Activated T-cell treated with anti-CD3 and anti-CD28 coated beads, Interleukin-2, amount 50 U/mL, for 1 hour (primary cell): ENCODE data around the gene MAPRE2.
"Not testable (repeated sequence)": the region's sequence is repeated elsewhere in the genome, so short reads cannot be mapped to it uniquely, and the experiment has no call there.

Experiments
- DNase-seq: peaks from one replicate; pipeline ENCODE4 v3.0.0-alpha.2; 2020

Gene MAPRE2

DNA sequence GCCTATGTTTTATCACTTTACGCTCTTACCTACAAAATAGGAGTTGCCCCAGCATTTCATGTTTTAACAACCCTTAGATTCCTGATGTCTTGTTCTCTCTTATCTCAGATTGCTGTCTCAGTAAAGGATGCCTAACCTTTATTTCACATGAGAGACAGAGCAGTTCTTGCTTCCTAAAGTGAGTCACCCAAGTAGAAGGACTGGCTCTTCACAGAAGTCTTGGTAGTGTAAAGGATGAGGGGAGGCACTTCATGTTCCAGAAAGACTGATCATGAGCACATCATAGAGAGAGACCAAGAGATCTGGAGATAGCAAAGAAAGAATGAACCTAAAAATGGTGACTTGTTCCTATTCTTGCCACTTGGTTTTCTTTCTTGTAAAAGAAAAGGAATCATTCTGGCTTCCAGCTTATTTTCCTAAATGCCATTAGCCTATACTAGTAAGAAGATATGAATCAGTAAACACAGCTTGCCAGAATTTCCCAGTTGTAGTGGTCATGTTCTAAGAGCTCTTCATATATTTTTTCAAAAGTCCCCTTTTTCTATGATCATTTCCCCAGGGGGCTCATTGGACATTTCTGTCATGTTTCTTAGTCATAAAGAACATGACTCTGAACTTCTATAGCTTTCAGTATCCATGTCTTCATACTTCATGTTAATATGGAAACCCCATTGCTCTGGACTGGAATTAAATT is 54.9 kb downstream of the MAPRE2 start:
- no peak for DNase-seq

DNA sequence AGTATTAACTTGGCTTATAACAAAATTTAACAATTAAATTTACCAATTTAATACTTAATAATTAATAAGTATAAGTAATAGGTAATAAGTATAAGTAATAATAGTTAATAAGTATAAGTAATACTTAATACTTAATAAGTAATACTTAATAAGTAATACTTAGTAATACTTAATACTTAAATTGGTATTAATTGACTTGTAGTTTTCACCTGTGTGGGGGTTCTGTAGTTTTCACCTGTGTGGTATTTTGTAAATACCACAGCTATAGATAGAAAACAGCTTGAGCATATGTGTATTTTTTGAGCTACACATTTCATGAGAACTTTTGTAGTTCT is 55.4 kb downstream of the MAPRE2 start:
- no peak for DNase-seq

DNA sequence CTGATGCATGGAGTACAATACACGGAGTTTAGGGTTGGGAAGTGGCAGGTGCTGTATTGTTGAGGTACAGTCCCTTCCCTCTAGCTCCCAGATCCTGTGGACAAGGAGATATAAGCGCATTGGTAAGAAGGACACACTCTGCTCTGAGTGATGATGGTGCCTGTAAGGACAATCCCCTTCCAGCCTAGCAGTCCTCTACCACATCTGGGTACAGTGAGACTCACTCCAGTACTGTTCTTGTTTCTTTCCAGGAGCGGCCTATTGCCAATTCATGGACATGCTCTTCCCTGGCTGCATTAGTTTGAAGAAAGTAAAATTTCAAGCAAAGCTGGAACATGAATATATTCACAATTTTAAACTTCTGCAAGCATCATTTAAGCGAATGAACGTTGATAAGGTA is 56.0 kb downstream of the MAPRE2 start:
- DNase-seq, result no peak

DNA sequence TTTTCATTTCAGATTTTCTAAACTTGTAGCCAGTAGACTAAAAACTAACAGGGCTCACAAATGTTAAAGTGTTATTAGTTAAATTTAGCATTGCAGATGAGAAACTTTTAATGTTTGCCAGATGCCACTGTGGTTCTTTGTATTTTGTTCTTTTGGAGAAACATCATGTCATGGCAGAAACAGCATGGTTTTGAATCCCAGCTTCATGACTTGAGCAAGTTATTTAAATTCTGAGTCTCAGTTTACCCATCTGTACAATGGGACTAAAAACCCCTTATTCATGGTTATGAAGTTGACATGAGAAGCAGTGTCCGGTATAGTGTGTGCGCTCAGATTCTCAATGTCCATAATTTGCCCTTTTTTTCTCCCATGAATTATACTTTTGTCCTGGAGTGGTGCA is 56.5 kb downstream of the MAPRE2 start:
- no peak for DNase-seq

DNA sequence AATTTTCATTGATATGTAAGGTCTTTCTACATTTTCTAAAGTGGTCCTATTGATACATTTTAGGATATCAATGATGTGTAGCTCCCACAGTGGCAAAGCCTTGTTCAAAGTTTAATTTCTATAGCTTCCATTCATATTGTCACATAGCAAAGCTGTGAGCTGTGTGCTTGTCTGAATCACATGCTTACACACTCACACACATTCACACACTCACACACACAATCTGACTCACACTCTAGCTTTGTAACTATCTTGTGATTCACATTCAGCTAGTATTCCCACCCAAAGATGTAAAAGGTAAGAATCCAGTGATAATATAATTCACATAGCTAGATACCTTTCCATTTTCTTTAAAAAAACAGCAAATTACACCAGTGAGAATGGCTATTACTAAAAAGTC is 58.7 kb downstream of the MAPRE2 start:
- DNase-seq, result no peak

DNA sequence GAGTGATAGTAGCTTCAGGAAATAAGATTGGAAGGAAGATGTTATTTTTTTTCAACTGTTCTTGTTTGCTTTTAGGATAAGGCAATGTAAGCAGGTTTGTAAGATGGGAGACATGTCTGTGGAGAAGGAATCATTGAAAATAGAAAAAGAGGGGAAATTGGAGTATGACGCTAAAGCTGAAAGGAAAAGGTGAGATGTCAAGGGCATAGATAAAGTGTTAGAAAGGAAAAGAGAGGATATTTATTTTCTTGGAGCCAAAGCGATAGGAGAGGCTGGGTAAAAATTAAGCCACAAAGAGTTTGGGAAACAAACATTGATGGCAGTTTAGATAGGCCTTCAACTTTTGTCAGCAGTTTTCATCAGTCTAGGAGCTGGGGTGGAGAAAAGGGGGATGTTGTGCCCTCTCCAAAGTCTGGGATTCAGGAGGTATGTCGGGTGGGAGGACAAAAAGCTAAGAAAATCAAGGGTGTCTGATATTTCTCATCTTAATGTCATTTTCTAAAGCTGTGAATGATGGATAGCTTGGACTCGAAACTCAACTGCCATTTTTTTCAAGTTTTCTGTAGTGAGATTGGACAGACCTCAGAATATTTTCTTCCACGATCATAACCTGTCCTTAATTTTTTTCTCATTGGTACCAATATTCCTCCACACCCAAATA is 63.3 kb downstream of the MAPRE2 start:
- DNase-seq, result no peak

DNA sequence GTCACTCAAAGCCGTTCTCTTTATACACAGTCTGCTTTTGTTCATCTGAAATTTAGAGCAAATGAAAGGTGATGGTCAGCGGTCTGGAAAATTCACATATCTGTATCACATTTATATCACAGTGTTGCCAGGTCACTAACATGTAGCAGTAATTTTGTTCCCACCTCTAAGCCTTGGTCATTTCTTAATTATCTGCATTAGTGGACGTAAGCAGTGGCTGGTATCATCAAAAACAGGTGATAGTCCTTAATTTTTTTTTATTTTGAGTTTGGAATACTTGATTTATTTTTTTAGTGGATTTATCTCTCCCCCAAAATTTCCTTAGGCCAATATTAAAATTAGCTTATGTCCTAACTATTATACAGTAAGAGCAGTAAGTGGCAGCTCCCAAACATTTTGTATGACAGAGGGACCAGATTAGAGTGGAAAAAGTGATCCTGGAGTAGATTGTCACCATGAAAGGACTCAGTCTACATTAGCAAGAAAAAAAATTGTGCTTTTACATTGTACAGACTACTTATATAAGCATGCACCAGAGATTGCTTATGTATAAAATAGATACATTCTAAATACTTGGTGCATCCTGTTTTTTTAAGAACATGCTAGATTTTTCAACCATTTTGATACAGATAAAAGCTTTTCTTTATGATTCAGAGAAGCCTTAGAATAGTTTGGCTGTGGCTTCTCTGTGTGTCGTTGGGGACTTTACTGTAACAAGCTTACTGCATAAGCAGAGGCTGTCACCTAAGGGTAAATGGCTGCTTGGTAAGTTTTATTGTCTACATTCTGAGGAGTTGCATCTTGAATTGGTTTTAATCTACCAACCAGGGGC is 65.0 kb downstream of the MAPRE2 start:
- DNase-seq, result no peak

DNA sequence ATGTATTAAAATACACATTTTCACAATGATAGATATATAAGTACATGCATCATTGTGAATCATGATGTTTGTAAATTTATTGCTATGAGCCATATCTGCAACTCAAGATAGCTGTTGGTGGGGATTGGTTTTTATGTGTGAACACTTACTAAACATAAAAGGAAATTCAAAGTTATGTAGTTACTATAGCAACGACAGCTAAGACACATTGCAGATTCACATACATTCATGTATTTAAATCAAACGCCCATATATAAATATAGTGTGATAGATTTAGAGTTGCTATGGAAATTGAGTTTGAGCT is 65.6 kb downstream of the MAPRE2 start:
- DNase-seq, result no peak

DNA sequence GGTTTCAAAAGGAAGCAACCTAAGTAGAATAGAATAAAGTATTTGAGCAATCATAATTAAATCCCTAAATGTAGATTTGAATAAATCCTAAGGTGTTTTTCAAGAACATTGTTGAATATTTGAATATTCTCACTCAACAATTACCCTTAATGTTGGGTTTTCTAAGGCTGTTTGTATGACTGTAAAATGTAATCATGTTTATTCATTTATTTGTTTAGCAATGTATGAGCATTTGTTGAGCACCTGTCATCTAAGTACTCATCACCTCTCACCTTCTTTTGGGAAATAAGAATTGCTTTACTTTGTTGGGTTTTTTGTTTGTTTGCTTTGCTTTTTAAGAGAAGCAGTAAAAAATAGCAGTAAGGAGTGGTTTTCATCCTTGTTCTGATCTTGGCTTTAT is 66.0 kb downstream of the MAPRE2 start:
- DNase-seq, result no peak

DNA sequence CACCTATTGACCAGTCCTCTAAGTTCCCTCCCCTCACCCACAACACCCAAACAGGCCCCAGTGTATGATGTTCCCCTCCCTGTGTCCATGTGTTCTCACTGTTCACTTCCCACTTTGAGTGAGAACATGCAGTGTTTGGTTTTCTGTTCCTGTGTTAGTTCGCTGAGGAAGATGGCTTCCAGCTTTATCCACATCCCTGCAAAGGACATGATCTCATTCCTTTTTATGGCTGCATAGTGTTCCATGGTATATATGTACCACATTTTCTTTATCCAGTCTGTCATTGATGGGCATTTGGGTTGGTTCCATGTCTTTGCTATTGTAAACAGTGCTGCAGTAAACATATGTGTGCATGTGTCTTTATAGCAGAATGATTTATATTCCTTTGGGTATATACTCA is 66.9 kb downstream of the MAPRE2 start:
- DNase-seq, result not testable (repeated sequence)

DNA sequence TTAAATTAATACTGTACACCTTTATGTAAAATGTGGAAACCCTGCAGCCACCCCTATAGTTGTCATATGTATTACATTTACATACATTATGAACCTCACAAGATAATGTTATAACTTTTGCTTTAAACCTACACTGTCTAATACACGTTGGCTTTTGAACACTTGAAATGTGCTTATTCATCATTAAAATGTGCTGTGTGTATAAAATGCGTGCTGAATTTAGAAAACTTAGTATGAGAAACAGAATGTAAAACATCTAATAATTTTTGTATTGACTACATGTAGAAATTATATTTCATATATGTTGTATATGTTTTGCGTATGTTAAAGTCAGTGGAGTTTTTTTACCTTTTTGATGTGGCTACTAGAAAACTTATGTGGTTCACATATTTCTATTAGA is 68.8 kb downstream of the MAPRE2 start:
- DNase-seq, result no peak

DNA sequence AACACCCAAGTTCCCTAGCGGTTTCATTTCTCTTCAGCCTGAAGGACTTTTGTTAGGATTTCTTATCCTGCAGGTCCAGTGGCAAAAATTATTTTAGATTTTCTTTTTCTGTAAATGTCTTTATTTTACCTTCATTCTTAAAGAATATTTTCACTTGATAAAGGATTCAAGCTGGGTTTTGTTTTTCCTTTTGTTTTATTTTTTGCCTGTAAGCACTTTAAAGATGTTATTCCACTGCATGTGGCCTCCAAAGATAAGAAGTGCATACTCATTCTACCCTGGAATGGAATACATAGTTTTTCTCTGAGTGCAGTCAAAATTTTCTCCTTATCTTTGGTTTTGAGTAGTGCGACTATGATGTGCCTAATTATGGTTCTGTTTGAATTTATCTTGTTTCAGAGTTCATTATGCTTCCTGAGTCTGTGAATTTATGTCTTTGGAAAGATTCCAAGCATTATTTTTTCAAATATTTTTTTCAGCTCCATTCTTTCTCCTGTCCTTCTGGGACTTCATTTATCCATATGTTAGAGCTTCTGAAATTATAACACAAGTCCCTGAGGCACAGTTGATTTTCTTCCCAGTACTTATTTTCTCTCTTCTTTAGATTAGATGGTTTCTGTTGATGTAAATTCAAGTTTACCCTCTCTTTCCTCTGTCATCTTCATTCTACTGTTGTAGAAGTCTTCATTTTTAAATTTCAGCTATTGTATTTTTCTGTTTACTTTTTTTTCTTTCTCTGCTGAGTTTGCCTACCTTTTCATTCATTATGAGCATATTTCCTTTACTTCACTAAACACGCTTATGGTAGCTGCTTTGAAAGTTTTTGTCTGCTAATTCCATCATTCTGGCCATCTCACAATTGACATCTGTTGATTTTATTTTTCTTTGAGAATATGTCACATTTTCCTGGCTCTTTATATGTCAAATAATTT is 69.6 kb downstream of the MAPRE2 start:
- DNase-seq, result no peak

DNA sequence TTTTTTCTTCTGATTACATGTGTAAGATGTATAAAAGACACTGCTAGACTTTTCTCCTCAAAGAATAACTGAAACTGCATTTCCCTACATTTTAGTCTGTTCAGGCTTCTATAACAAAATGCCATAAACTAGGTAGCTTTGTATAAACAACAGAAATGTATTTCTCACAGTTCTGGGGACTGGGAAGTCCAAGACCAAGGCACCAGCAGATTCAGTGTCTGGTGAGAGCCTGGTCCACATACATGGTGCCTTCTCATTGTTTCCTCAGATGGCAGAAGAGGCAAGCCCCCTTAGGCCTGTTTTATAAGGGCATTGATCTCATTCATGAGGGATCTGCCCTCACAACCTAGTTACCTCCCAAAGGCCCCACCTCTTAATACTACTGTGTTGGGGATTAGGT is 71.5 kb downstream of the MAPRE2 start:
- DNase-seq, result no peak

DNA sequence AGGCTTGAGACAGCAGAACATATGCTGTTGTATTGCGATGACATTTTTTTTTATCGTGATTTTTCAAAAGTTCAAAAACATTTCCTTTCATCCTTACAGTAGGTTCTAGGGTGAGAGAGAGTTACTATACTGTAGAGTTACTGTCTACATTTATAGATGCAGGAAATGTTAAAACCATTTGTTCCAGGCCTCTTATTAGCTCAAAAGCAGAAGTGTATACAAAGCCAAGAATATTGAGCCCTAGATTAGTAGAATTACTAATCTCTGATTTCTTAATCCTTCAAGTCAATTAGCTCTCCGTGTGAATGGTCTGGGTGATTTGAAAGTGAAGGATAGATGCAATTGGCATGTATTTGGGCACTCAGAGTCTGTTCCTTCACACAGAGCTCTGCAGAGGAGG is 73.1 kb downstream of the MAPRE2 start:
- DNase-seq, result no peak

DNA sequence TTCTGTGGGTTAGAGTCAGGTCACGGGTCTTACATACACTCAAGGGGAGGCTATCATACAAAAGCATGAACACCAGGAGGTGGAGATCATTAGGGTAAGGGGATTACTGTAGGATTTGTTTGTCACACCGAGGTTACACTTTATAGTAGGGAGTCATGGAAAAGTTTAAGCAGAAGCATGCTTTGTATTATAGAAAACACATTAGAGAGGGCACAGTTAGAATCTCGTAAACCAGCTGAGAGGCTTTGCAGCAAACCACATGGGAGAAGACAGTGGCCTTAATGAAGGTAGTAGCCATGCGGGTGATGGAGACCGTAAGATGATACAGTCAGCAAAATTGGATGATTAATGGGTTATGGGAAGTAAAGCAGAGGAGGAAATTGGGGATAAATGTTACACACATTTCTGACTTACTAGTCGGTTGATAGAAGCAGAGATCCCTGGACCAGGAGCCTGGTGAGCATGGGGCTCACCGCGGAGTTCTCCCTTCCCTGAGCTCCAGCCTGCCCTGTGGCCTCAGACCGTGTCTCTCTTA is 75.6 kb downstream of the MAPRE2 start:
- DNase-seq, result no peak

DNA sequence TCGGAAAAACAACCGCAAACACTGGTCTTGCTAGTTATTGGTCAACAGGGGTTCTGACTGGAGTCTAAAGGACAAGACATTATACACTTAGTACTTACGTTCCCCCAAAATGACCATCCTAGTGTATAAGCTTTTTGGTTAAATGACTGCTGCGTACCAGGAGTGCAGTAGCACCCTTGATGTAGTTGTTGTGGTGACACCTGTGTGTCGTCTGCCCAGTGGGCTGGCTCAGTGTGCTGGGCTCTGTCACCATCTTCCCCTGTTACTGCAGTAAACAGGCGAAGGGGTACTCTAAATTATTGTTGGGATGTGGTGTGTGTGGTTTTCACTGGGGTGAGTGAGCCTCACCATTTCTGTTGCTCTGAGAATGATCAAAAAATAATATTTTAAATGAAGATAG is 76.2 kb downstream of the MAPRE2 start:
- no peak for DNase-seq

DNA sequence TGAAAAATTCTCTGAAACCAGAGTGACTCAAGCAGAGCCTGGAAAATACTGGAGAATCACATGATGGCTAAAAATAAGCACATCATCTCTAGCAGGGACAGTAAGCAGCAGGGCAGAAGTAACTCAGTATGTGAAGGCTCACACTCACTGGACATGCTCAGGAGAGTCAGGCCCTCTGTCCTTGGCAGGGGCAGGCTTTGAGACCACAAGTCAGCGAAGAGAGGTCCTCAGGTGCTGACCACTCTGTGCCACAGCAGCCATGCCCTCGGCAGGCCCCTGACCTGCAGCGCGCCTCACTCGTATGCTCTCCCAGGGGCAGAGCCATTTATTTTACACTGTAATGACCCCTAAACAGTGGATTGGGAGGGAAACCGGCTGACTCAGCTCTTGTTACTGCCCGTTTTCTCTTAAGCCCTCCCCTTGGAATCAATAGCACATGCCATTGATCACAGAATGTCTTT is 76.8 kb downstream of the MAPRE2 start:
- DNase-seq, result no peak

DNA sequence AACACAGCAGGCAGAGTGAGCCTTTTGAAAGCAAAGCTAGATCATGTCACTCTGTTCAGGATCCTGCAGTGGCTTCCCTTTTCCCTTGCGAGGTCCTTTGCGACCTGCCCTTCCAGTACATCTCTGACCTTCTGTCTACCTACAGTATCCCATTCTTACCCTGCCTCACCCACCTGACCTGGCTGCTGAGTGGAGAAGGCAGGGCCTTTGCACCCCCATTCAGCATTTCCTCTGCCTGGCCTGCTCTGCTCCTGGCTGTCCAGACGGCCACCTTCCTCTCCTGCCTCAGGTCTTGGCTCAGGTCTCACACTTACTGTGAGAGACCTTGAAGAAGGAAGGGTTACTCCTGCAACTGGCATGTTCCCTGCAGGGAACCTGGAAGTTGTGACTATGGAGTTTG is 77.4 kb downstream of the MAPRE2 start:
- DNase-seq, result no peak

DNA sequence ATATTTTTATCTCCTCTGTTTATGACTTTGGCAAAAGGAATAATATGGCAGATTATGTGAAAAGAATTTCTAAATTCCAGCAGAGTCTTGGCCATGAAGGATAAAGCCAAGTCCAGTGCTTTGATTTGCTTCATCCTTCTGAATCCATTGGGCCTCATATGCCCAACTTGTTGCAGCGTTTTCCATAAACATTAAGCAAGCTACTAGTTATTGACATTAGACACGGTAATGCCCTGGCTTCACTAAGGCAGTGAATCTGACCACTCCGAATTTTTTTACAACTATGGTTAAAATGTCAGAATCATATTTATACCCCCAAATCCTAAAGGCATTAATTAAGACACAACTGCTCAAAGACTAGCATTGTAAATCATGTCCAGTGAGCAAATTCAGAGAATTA is 79.8 kb downstream of the MAPRE2 start:
- no peak for DNase-seq

DNA sequence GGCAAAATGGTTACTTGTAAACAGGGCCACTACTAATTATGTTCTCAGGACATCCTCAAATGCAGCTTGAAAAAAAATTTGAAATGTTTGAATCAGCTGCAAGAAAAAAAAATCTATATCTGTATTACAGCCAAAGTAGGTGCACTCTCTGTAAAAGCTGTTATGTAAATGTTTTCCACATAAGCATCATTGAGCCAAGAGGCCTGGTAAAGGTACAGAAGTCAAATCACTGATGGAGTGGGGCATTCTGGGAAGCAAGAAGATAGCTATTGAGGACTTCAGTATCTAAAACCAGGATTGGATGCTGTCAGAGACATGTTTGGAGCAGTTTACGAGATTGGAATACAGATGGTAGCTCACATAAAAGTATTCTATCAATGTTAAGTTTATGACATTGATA is 80.3 kb downstream of the MAPRE2 start:
- DNase-seq, result no peak

DNA sequence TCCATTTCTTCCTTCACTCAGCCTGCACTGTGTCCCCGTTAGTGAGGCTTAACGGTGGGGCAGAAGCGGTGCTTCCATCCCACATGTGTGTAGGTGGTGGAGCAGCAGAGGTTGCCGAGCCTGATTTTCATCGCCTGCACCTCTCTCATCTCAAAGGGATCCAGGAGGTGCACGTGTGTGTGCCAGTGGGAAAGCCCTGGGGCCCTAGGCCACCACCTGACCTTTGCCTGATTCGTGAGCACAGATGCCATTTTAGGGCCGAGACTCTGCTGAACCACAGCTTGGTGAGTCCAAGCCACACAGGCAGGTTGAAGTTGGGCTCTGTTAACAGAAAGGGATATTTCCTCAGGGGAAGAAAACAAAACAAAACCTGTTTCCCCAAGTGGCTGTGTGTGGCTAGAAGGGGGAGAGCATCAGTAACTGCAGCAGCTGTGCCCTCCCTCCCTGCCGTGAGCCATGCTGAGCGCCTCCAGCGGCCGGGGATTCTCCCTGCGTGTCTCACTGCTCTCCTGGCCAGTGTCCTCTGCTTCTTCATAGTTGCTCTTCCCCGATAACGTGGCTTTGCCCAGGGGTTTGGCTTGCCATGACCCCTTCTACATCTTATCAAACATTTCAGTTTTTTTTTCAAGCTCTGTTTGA is 81.5 kb downstream of the MAPRE2 start:
- no peak for DNase-seq

DNA sequence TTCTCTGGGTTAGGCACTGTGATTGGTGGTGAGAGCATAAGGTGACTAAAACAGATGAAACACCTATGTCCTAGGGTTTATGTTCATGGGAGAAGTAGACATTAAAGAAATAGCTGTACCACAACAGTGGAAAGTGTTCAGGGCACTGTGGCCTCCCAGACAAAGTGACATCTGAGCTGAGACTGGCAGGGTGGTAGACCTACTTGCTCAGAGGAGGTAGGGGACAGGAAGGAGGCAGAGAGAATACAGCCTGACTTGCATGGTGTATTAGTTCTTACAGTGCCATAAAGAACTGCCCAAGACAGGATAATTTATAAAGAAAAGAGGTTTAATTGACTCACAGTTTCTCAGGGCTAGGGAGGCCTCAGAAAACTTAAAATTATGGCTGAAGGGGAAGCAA is 82.6 kb downstream of the MAPRE2 start:
- no peak for DNase-seq
